Bronchial epithelial cell (primary cell): ENCODE measurements around the gene SOX14. TPM values are rescaled to one million over a fixed set of nuclear protein-coding genes. Genes with fewer than 3 reads are reported as not detected.

Experiments used
- DNase-seq: peaks from one replicate; pipeline ENCODE4 v3.0.0-alpha.2; 2010; ENCODE audit warnings: low read depth
- FAIRE-seq: peaks from 2 replicates; lab custom pipeline; 2011; peaks lifted over from hg19 to GRCh38; lab: Jason Lieb, UNC
- H3K27me3 ChIP-seq: 2 replicates; pipeline ENCODE4 v1.5.1; 2011; ENCODE audit warnings: low read length; ENCODE audit not compliant: control insufficient read depth, insufficient read depth
- H3K36me3 ChIP-seq: 2 replicates; pipeline ENCODE4 v1.5.1; 2011; ENCODE audit warnings: low read length; ENCODE audit not compliant: control insufficient read depth, insufficient read depth
- H3K4me3 ChIP-seq: 2 replicates; pipeline ENCODE4 v1.5.1; 2011; ENCODE audit warnings: mild to moderate bottlenecking, low read depth, low read length, control low read depth
- CTCF ChIP-seq: IDR thresholded peaks from 2 replicates; pipeline ENCODE4 v1.5.1; 2011; ENCODE audit warnings: mild to moderate bottlenecking, moderate library complexity, low read length, control low read depth, inconsistent platforms; ENCODE audit not compliant: insufficient read depth, severe bottlenecking
- total RNA-seq: library from RNA; depleted of rRNA; stranded (reverse); fragments of >200 nt; gene quantifications from 2 replicates; pipeline ENCODE4 v1.2.1, GENCODE V29; 2014

SOX14 gene
- total RNA-seq, 1 donor from 2014 or later = not detected

- Histone ChIP-seq H3K36me3 (no peaks in the 10 kb centered on the region), H3K4me3 (no peak overlapping the region), H3K27me3 (peaks cover 66% of the 10 kb centered on the region)
- no peak for DNase-seq
- no peak for TF ChIP-seq CTCF
- no peak for FAIRE-seq
Measured at GRCh38 chr3:137770066-137770834, 6.1 kb downstream of the SOX14 start.

- FAIRE-seq (no peak), DNase-seq (no peak)
- Histone ChIP-seq H3K4me3 (no peak overlapping the region), H3K27me3 (peaks cover 61% of the 10 kb centered on the region), H3K36me3 (no peaks in the 10 kb centered on the region)
- no peak for TF ChIP-seq CTCF
Measured at GRCh38 chr3:137770835-137771399, 6.8 kb downstream of the SOX14 start.

- TF ChIP-seq CTCF = no peak
- peaks cover 56% of the 10 kb centered on the region for H3K27me3 ChIP-seq
- no peak overlapping the region for H3K4me3 ChIP-seq
- DNase-seq = no peak
- no peaks in the 10 kb centered on the region for H3K36me3 ChIP-seq
- no peak for FAIRE-seq
Measured at GRCh38 chr3:137771401-137772213, 7.5 kb downstream of the SOX14 start.

- no peak for TF ChIP-seq CTCF
- no peaks in the 10 kb centered on the region for H3K36me3 ChIP-seq
- FAIRE-seq (no peak), DNase-seq (no peak)
- H3K4me3 ChIP-seq = no peak overlapping the region
- H3K27me3 ChIP-seq = peaks cover 48% of the 10 kb centered on the region
Measured at GRCh38 chr3:137772214-137772955, 8.3 kb downstream of the SOX14 start.

GRCh38 chr3:137778941-137779340 lies 14.8 kb downstream of the SOX14 start:
- FAIRE-seq = no peak
- TF ChIP-seq CTCF = no peak
- no peak overlapping the region for H3K4me3 ChIP-seq
- H3K36me3 ChIP-seq = no peaks in the 10 kb centered on the region
- no peaks in the 10 kb centered on the region for H3K27me3 ChIP-seq
- DNase-seq = no peak
